Stimulated activated CD8-positive, alpha-beta memory T cell treated with anti-CD3 and anti-CD28 coated beads, Interleukin-15, amount 100 ng/mL, for 4 hours (primary cell): ENCODE measurements around the gene YARS1.

Experiments used
- DNase-seq, 2 donors: peaks; one replicate each; pipeline ENCODE4 v3.0.0-alpha.2; 2020; ENCODE audit warnings: low read depth in 2 of 2

The YARS1 gene

DNA sequence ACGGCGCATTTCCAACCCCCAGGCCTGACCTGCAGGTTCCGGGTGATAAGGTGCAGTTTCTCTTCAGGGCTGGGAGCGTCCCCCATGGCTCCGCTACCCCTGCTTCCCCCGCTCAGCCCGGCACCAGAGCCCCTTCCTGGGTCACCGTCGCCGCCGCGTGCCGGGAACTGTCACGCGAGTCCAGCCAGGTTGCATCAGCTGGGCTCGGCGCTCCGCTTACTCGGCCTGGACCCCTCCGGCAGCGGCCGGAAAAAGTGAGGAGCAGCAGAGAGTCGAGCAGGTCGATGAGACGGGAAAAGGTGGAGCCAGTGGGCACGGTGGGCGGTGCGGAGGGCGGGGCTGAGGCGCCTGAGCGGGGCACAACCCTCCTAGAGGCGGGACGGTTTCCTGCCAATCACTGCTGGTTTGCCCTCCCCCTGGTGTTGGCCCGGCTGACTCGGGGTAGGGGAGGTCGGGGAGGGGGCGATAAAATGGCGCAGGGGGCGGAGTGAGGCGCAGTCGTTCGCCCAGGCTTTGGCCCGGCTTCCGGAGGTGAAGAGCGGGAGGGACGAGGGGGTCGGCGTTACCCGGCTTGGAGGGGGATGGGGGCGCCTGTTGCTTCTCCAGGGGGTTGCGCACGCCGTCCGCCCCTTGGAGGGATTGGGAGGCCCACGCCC lies at the start of gene YARS1, which contains the start of gene S100PBP:
YARS1 (minus strand) TSS at position 200 of the 656 bp plus-strand sequence; CDS start at position 86, 114 bp downstream.
S100PBP (plus strand) TSS at position 495 of the 656 bp plus-strand sequence. CDS start 8,447 bp downstream, outside the sequence.
- DNase-seq: peak; percentile 99 to 100

DNA sequence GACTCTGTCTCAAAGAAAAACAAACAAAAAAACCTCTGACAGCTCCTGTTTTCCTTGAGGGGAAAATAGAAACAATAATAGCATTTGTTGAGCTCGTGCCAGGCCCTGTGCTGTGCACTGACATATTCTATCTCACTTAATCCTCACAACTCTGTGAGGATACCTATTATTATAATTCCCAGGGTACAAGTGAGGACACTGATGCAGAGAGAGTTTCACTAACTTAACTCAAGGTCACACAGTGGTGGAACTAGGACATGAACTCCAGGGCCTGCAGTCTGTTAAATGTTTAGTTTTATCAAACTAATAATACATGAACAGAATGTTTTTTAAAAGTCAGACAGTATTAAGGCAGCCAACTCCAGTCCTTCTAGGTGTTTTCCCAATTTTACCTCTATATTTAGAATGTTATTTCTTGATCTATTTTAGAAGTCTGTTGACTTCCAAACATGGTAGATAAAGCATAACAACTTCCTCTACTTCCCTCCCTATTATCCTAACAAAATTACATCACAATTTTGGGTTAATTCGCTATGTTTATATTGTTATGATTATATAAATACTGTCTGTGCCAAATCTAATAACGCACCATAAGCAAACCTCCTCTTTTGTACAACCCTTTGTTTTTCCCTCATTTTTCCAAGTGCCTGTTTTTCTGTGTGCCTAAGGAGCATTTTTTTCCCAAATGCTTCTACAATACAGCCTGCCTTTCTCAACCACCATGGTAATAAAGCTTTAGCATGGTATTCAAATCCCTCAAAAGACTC lies 48.7 kb upstream of the YARS1 start:
- no peak for DNase-seq

DNA sequence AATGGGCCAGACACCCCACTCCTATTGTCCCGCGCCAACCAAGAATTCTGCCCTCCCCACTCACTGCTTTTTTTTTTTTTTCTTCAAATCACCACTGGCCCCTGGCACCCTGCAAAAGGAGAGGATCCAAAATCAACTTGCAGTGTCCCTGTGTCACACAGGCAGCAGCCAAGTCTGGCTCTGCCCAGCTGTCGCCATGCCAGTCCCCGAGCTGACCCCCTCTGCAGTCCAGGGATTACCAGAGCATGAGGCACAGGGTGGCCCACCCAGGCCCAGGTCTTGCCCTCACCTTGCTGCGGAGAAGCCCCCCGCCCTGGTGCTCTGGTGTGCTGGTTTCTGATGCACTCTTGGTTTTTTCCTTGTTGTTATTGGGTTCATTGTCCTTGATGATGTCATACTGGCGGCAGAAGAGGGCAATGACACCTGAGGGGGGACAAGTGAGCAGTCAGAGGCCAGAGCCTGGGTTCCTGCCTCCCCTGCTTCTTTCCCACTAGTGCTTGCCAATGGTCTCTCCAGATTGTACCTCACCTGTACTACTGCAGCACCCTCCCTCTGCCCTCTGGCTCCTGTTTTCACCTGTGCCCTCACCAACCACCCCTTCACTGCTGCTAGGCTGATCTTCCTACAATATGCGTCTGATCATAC lies 47.3 kb upstream of the YARS1 start:
- DNase-seq: no peak

DNA sequence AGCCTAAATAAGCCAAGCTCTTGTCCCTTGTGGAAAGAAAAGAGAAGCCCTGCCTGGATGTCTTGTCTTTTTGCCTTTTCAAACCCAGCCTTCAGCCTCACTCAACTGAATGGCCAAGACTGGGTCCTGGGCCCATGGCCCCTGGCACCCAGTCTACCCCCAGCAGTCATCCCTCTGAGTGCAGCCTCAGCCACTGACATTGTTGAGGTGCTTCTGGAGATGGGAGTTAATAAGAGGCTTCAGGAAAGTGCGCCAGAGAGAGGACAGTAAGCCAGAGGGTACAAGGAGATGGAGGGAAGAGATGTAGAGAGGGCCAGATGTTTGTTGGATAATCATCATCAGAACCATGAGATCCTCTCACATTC lies 46.7 kb upstream of the YARS1 start:
- no peak for DNase-seq

DNA sequence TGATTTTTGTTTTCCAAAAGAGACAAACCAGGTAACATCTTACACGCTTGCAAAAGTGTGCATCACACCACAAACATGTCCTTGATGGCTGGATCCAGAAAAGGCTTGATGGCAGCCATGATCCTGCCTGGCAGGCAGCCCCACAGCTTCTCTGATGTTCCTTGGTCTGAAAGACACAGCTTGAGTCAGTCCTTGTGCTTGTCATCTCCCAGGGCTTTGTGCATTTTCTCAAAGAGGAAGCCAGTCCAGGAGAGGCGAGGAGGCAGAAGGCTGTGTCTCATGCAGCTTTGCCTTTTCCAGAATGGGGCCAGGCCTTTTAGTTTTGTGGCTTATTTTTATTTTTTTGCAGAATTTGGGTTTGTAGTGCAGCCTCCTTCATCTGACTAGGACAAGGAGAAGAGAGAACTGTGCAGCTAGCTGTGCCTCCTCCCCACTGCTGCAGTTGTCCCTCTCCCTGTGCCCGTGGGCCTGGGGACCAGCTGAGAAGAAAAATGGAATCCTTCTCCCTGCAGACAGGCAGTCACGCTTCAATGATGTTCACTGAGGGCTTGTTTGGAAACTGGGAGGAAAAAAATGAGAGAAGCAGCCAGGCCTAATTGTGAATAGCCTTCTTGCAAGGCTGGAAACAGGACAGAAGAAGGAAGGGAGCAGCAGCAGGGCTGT lies 46.2 kb upstream of the YARS1 start:
- DNase-seq: no peak

DNA sequence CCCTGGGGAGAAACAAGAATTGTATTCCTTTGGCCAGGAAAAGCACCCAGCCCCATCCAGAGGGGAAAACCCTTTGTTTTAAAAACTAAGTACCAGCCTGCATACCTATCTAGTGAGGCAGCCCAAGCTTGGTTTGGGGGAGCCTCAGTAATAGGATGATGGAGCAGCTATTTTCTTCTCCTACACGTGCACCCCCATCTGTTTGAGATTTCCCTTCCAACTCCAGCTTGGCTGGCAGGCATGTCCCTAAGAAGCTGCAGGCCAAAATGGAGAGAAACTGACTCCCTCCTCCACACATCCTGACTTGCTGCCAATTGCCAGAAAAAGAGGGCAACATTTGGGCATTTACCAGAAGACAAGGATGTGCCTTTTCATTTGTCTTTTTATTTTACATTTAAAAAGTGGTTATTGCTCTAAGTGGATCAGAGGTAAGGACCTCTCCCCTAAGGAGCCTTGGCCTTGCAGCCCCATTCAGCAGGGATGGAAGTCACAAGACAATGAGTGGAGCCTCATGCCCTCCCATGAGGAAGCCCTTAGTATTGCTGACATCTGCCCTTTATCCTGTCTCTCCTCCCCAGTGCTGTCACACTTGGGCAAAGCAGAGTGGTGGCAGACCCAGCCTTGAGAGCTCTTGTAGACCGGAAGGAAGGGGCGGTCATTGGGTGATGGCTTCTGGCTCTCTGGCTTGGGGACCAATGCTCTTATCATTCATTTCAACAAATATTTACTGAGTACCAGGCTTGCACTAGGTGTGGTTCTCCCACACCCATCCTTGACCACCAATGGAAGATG lies 44.9 kb upstream of the YARS1 start:
- DNase-seq: no peak

DNA sequence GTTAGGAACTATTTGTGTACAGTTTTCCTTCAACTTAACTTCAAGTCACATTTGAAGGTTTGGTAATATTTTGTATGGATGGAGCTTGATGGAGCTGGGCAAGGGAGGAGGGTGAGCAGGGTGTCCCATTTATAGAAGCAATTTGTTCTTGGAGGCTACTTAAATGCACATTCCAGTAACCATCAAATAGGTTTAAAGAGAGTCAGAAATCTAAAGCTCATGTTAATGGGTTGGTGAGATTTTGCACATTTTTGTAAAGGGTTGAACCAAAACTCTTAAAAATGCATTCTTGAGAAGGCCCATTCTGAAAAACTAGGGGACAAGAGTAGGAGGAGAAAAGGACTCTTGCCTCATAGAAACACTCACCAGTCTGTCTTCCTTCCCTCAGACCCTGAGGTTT lies 43.4 kb upstream of the YARS1 start:
- no peak for DNase-seq

DNA sequence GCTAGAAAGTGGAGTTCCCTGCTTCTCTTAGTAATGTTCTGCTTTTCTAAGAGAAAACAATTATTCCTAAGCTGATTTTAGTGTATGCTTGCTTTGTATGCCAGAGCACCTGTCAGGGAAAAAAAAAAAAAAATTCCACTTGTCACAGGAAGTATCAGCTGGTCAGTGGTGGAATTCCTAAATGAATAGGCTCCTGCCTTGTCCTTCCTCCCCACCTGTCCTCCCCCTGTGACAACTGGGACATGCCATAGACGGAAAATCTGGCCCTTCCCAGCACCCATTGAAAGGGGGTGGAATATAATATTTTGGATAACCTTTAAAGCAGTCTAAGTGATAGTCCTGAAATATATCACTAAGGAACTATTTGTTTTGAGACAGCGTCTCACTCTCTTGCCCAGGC lies 42.8 kb upstream of the YARS1 start:
- DNase-seq: no peak

DNA sequence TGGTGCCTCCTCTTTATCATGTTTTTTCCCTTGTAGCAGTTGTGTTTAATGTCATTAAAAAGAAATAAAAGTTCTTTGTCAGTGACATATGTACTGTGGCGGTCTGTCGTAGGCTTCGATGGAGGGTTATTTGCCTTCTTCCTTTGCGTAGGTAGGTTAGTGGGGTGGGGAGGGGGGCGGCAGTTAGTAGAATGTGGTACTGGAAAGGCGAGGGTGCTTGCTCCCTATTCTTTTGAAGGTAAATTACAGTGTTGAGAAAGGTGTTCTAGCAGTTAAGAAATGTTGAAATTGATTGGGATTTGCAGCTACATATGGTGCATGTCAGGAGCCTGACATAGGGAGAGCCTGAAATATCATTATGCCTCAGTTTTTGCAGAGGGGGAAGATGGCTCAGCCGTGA lies 41.6 kb upstream of the YARS1 start:
- no peak for DNase-seq

DNA sequence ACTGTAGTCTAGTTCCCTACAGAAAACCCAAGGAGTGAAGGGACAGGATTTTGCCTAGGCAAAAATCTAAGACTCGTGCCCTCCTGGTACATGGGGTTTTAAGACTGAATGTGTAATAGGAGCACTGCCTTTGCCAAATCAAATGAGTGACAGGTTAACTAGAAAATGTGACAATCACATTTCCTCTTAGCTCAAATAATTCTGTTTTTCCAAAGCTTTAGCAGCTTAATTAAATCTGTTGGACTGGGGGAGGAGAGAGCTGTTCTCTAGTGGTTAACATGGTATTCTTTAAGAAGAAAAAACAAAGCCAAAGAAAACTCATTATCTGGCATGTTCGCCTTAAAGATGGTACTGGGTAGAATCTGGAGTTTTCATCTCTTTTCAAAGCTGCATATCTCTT lies 41.0 kb upstream of the YARS1 start:
- DNase-seq: no peak

DNA sequence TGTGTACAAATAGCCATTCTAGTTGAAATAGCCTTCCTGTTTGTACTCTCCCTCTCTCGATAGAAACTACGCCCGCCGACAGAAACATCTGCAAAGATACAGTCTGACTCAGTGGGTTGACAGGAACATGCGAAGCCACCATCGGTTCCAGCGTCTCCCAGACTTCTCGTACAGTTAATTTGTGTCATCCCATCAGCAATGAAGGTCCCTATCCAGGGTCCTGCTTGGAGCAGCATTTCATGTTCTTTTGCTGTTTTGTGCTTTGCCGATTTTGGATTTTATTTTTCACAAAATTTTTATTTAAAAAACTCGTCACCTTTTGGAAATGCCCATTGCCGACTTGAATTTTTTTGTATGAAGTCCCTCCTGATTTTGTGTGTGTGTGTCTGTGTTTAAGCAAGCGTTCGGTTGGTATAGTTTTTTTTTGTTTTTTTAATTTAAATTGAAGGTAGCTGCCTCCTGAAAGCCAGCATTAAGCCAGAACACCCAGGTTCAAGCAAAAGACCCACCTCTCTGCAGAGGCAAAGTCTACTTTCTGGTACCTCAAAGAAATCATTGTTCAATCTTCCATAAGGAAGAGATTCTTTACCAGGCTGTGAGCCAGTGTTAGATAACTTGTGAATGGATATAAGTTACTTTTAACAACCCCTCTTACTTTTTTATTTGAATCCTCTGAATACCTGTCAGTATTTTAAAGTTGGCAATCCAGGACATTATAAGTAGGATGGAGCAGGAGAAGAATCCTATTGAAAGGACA lies 38.9 kb upstream of the YARS1 start:
- no peak for DNase-seq

DNA sequence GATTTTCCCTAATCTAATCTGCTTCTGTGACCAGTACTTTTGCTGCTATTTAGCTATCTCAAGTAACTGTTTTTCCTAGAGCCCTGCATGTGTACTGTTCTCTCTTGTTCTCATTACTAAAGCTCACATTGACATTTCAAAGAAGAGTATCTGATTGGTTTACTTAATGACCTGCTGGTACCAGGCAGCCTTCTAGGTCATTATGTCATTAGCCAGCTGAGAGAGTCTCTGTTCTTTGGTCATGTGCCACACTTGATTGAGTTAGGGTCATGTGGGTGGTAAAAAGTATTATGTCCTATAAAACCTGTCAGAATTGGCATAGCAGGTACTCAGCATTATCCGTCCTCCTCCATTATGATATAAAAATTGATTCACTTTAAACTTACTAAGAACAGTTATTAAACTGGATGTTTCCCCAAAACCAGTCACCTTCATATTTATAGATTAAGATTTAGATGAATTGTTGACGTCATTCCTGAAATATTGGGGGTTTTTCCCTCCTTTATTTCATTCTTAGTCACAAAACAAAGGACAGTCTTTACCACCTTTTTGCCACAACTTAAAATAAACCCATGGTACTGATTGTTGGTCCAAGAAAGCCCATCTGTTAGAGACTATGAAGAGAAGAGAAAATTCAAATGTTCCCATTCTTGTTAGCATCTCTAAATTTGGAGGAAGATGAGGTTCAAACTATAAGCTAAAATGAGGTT lies 31.4 kb upstream of the YARS1 start:
- DNase-seq: no peak

DNA sequence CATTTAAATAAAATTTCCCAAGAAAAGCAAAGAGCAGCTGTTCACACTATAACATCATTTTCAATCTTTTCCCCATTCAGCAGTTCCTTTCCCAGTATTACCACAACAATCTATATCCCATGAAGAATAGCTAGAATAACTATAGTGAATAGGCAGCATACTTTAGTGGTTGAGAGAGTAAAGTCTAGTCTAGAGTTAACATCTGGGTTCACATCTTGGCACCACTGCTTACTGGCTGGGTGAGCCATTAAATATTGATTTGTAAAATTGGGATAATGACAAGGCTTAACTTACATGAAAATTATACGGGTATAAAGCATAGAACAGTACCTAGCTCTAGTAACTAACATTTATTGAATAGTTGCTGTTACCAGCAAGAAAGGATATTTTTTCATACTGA lies 14.7 kb upstream of the YARS1 start:
- DNase-seq: no peak

DNA sequence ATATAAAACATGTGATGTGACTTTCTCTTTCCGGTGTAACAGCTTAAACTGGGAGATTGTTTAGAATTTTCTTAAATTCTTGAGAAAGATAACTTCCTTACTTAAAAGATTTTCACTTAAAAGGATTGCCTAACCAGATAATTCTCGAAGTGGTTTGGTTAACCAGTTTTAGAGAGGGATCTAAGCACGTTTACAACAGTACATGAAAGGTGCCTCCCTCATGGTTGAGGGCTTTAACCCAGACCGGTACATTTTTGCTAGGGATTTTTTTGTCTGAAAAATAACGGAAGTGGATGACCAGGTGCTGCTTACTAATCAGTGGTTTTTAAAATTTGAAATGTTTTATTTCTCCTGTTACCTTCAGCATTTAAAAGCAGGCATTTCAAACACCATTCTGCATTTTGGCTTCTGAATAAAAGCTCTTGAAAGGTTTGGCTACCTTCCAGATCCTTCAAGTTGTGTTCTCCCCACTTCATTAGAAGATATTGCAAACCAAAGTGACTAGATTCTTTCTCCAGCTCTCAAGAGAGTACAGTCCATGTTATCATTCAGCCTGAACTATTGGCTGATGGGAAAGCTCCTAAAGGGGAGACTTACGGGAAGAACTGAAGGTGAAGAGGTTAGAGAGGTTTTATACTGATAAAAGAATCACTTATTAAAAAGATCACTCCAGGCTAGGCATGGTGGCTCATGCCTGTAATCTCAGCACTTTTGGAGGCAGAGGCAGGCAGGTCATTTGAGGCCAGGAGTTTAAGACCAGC lies 13.1 kb upstream of the YARS1 start:
- no peak for DNase-seq

DNA sequence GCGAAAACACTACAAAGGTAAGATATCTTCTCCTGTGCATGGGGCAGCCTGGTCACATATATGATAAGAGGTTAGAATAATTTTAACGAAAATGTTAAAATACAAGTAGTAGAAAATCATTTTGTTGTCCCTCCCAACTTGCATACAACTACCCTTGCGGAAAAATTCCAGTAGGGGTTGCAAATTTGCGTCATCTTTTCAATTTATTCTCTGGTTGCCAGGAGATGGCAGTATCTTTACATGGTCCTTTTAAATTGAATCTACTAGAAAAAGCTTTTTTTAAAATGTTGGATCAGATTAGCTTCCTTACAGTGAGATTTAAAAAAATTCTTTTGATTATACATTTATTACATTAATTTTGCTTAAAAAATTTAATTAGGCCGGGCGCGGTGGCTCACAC lies 11.2 kb upstream of the YARS1 start:
- no peak for DNase-seq

DNA sequence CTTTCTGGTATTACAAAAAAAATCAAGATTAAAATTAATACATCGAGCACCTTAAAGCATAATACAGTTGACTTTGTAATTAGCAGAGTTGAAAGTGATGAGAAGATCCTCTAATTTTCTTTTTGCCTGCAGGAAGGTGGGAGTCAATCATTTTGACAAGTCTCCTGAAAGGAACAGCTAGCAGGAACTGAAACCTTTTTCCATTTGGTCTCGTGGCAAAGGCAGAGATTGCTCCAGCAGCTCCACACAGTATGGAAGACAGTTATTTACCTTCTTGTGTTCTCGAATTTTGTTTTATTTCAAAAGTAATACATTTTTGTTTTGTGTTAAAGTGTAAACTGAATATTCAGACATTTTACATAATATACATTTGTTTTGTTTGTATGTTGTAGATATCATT lies 8.0 kb upstream of the YARS1 start:
- DNase-seq: no peak

DNA sequence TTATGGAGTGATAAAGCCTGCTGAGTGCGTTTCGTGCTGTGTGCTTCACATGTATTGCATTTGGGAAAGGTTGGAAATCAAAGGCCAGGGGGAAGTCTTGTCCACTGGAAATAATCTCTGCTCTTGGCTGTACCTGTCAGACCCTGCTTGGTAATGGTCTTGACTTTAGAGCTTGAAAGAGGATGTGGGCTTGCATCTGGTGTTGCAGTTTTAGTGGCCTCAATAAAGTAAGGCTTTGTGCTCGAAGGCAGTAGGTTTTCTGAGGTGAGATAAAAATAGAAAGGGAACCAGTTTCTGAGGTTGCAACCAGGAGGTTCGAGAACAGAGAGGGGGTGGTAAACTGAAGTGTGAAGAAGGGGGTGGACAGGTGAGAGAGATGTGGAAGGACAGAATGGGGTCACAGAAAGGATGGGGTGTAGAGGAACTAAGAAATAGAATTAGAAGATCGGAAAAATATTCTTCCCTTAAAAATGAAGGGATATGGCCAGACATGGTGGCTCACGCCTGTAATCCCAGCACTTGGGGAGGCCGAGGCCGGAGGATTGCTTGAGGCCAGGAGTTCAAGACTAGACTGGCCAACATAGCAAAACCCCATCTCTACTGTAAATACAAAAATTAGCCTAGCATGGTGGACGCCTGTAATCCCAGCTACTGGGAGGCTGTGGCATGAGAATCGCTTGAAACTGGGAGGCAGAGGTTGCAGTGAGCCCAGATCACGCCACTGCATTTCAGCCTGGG lies 1.8 kb upstream of the YARS1 start:
- DNase-seq: no peak
